Mucosa of descending colon (tissue), 3 donors: ENCODE measurements around the gene HS3ST4. TPM values are rescaled to one million over a fixed set of nuclear protein-coding genes. Genes with fewer than 3 reads are reported as not detected.

Source experiments
- ATAC-seq: fragments of 200-7000 bp; cut with Tn5 transposase; one replicate; pipeline ENCODE4 v1.9.1; 2020; ENCODE audit warnings: mild to moderate bottlenecking, moderate library complexity
- DNase-seq, 3 donors: peaks; one replicate each; pipeline ENCODE4 v3.0.0-alpha.2; 2020
- H3K36me3 ChIP-seq: fragments of 200-600 bp; one replicate; pipeline ENCODE4 v1.8.0; 2021; ENCODE audit warnings: low read depth, mild to moderate bottlenecking
- H3K4me1 ChIP-seq: fragments of 200-600 bp; one replicate; pipeline ENCODE4 v1.8.0; 2021; ENCODE audit warnings: low read depth, mild to moderate bottlenecking
- H3K4me3 ChIP-seq: fragments of 200-600 bp; one replicate; pipeline ENCODE4 v1.8.0; 2021; ENCODE audit warnings: mild to moderate bottlenecking
- H3K9me3 ChIP-seq: fragments of 200-600 bp; one replicate; pipeline ENCODE4 v1.8.0; 2021; ENCODE audit warnings: mild to moderate bottlenecking
- CTCF ChIP-seq: fragments of 200-600 bp; IDR thresholded peaks from one replicate; pipeline ENCODE4 v1.8.0; 2022; ENCODE audit warnings: antibody characterized with exemption, mild to moderate bottlenecking
- intact Hi-C, 2 donors: fragments of 100-400 bp; cut with DNase I in 1 of 2; cut with micrococcal nuclease in 1 of 2; formaldehyde crosslinking; loops; one replicate each; pipeline versions ENCODE4 v1.11.0 to v1.11.1; 2022; cut with DNase I, micrococcal nuclease
- total RNA-seq, 3 donors: library from RNA; stranded (reverse); fragmentation: NEBNext Ultra II Directional in 2 of 3; extraction: Animal tissue kit (Norgen Biotek cat#: 25700) in 2 of 3; gene quantifications; one replicate each; pipeline versions ENCODE4 v1.2.1 to v1.2.4, GENCODE V29; 2021 to 2023
- donor health status: DM: no; HTN: no; CAD: no; lungs with moderate emphysema.
- donor health status: DM: no; HTN: no; CAD: no.
- donor health status: DM: no; HTN: yes; CAD: no.

HS3ST4 gene
- total RNA-seq, 3 donors from 2014 or later = 0.41 TPM; not detected in 2

- intact Hi-C loops = no loop called here
- H3K4me3 ChIP-seq = no peak overlapping the region
- no peak for DNase-seq
- no peaks in the 10 kb centered on the region for H3K9me3 ChIP-seq
- ATAC-seq = no peak
- H3K36me3 ChIP-seq = no peaks in the 10 kb centered on the region
- TF ChIP-seq CTCF = no peak
- H3K4me1 ChIP-seq = no peaks in the 10 kb centered on the region
Observed at GRCh38 chr16:25996052-25996451, 304.3 kb downstream of the HS3ST4 start.

GRCh38 chr16:26005336-26005735, 313.6 kb downstream of the HS3ST4 start:
- intact Hi-C loops = no loop called here
- no peak for TF ChIP-seq CTCF
- no peak overlapping the region for H3K4me3 ChIP-seq
- DNase-seq (no peak), ATAC-seq (no peak)
- no peaks in the 10 kb centered on the region for H3K36me3 ChIP-seq
- H3K4me1 ChIP-seq = no peaks in the 10 kb centered on the region
- peaks cover 14% of the 10 kb centered on the region for H3K9me3 ChIP-seq

- DNase-seq (no peak), ATAC-seq (no peak)
- Histone ChIP-seq H3K9me3 (peaks cover 10% of the 10 kb centered on the region), H3K4me3 (no peak overlapping the region), H3K36me3 (no peaks in the 10 kb centered on the region), H3K4me1 (no peaks in the 10 kb centered on the region)
- TF ChIP-seq CTCF = no peak
- intact Hi-C loops = no loop called here
Observed at GRCh38 chr16:26012376-26012775, 320.6 kb downstream of the HS3ST4 start.

DNA sequence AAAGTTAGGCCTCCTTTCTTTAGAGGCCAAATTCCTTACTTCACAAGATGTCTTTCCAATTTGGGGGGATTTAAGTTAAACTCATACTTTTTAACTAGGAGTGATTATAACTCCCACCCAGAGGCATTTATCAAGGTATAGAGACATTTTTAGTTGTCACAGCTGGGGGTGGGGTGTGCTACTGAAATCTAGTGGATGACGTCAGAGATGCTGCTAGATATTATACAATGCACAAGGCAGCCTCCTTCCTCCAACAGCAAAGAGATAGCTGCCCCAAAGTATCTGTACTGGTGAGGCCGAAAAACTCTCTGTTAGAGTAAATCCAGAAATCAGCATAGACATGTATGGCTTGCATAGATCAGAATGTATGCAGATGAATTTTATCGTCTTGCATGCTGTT, 324.0 kb downstream of the HS3ST4 start:
- ATAC-seq (no peak), DNase-seq (no peak)
- no peak for TF ChIP-seq CTCF
- intact Hi-C loops = no loop called here
- peaks cover 10% of the 10 kb centered on the region for H3K9me3 ChIP-seq
- H3K4me3 ChIP-seq = no peak overlapping the region
- H3K36me3 ChIP-seq = no peaks in the 10 kb centered on the region
- H3K4me1 ChIP-seq = no peaks in the 10 kb centered on the region

- Histone ChIP-seq H3K4me3 (no peak overlapping the region), H3K36me3 (no peaks in the 10 kb centered on the region), H3K4me1 (no peaks in the 10 kb centered on the region), H3K9me3 (peaks cover 10% of the 10 kb centered on the region)
- no peak for TF ChIP-seq CTCF
- no peak for DNase-seq
- intact Hi-C loops = no loop called here
- no peak for ATAC-seq
Observed at GRCh38 chr16:26016989-26017388, 325.2 kb downstream of the HS3ST4 start.
